Measurements from ENCODE around the gene PIEZO2. TPM values are rescaled to one million over a fixed set of nuclear protein-coding genes. Genes with fewer than 3 reads are reported as not detected.
"Not testable (repeated sequence)": the region's sequence is repeated elsewhere in the genome, so short reads cannot be mapped to it uniquely, and the experiment has no call there.

Gene PIEZO2
- total RNA-seq, 1 donor, result 1.3 TPM

- DNase-seq (ENCODE audit: low read depth in 2 of 3, low spot score in 2 of 3), result no peak
These were observed 293.2 kb downstream of the PIEZO2 start for GRCh38 chr18:10856132-10856531.

- peak in 1 of 3 donors; percentile 50 for DNase-seq (ENCODE audit: low read depth in 2 of 3, low spot score in 2 of 3)
These were observed 296.7 kb downstream of the PIEZO2 start for GRCh38 chr18:10852385-10853303.

- DNase-seq (ENCODE audit: low read depth in 2 of 3, low spot score in 2 of 3), result peak in 2 of 3 donors; percentile 53 to 84
These were observed 297.5 kb downstream of the PIEZO2 start for GRCh38 chr18:10851824-10852319.

- no peak for DNase-seq (ENCODE audit: low read depth in 2 of 3, low spot score in 2 of 3)
These were observed 298.5 kb downstream of the PIEZO2 start for GRCh38 chr18:10850840-10851239.

GRCh38 chr18:10850216-10850615, 299.2 kb downstream of the PIEZO2 start:
- no peak for DNase-seq (ENCODE audit: low read depth in 2 of 3, low spot score in 2 of 3)

- DNase-seq (ENCODE audit: low read depth in 2 of 3, low spot score in 2 of 3), result no peak
These were observed 301.5 kb downstream of the PIEZO2 start for GRCh38 chr18:10847907-10848306.

- DNase-seq (ENCODE audit: low read depth in 2 of 3, low spot score in 2 of 3), result no peak
These were observed 302.0 kb downstream of the PIEZO2 start for GRCh38 chr18:10847408-10847790.

GRCh38 chr18:10846657-10847407, 302.5 kb downstream of the PIEZO2 start:
- peak in 1 of 3 donors; percentile 14 for DNase-seq (ENCODE audit: low read depth in 2 of 3, low spot score in 2 of 3)

- not testable (repeated sequence) for DNase-seq (ENCODE audit: low read depth in 2 of 3, low spot score in 2 of 3)
These were observed 303.3 kb downstream of the PIEZO2 start for GRCh38 chr18:10846035-10846434.

- no peak for DNase-seq (ENCODE audit: low read depth in 2 of 3, low spot score in 2 of 3)
These were observed 305.8 kb downstream of the PIEZO2 start for GRCh38 chr18:10843565-10843964.

GRCh38 chr18:10842861-10843260, 306.5 kb downstream of the PIEZO2 start:
- no peak for DNase-seq (ENCODE audit: low read depth in 2 of 3, low spot score in 2 of 3)

- DNase-seq (ENCODE audit: low read depth in 2 of 3, low spot score in 2 of 3), result no peak
These were observed 307.0 kb downstream of the PIEZO2 start for GRCh38 chr18:10842371-10842770.

GRCh38 chr18:10841203-10841602, 308.2 kb downstream of the PIEZO2 start:
- DNase-seq (ENCODE audit: low read depth in 2 of 3, low spot score in 2 of 3), result peak in 1 of 3 donors; percentile 26

GRCh38 chr18:10840743-10841142, 308.6 kb downstream of the PIEZO2 start:
- DNase-seq (ENCODE audit: low read depth in 2 of 3, low spot score in 2 of 3), result peak in 1 of 3 donors; percentile 41

- DNase-seq (ENCODE audit: low read depth in 2 of 3, low spot score in 2 of 3), result no peak
These were observed 309.9 kb downstream of the PIEZO2 start for GRCh38 chr18:10839421-10839820.

- DNase-seq (ENCODE audit: low read depth in 2 of 3, low spot score in 2 of 3), result no peak
These were observed 310.8 kb downstream of the PIEZO2 start for GRCh38 chr18:10838553-10838952.

- no peak for DNase-seq (ENCODE audit: low read depth in 2 of 3, low spot score in 2 of 3)
These were observed 315.1 kb downstream of the PIEZO2 start for GRCh38 chr18:10834128-10834815.

GRCh38 chr18:10833656-10834055, 315.7 kb downstream of the PIEZO2 start:
- DNase-seq (ENCODE audit: low read depth in 2 of 3, low spot score in 2 of 3), result no peak

GRCh38 chr18:10826400-10826799, 323.0 kb downstream of the PIEZO2 start:
- DNase-seq (ENCODE audit: low read depth in 2 of 3, low spot score in 2 of 3), result no peak

- DNase-seq (ENCODE audit: low read depth in 2 of 3, low spot score in 2 of 3), result peak in 1 of 3 donors; percentile 71
These were observed 326.9 kb downstream of the PIEZO2 start for GRCh38 chr18:10822456-10822855.

- no peak for DNase-seq (ENCODE audit: low read depth in 2 of 3, low spot score in 2 of 3)
These were observed 328.7 kb downstream of the PIEZO2 start for GRCh38 chr18:10820681-10821080.
